Spleen (tissue), 11 donors: Measurements from ENCODE around the gene LEKR1. TPM values are rescaled to one million over a fixed set of nuclear protein-coding genes. Genes with fewer than 3 reads are reported as not detected.

Source experiments
- DNase-seq: peaks from one replicate; pipeline ENCODE4 v3.0.0-alpha.2; 2020
- H3K27ac ChIP-seq, 8 donors: fragments of 200-600 bp; sonication (generic) in 7 of 8; 1 replicate in 4 of 8; 2 replicates in 4 of 8; pipeline versions ENCODE4 v1.5.0 to v1.8.0; 2016 to 2021; ENCODE audit warnings: inconsistent platforms in 4 of 8, mild to moderate bottlenecking in 4 of 8, moderate library complexity in 1 of 8
- H3K27me3 ChIP-seq, 7 donors: fragments of 200-600 bp; sonication (generic) in 6 of 7; replicated peaks in 1 of 7; 1 replicate in 4 of 7; 2 replicates in 3 of 7; pipeline versions ENCODE4 v1.5.0 to v1.8.0; 2016 to 2021; ENCODE audit warnings: inconsistent platforms in 3 of 7, mild to moderate bottlenecking in 1 of 7
- H3K36me3 ChIP-seq, 6 donors: fragments of 200-600 bp; sonication (generic) in 5 of 6; 1 replicate in 4 of 6; 2 replicates in 2 of 6; pipeline versions ENCODE4 v1.5.0 to v1.8.0; 2016 to 2021; ENCODE audit warnings: inconsistent platforms in 2 of 6
- H3K4me1 ChIP-seq, 6 donors: fragments of 200-600 bp; sonication (generic) in 5 of 6; 1 replicate in 3 of 6; 2 replicates in 3 of 6; pipeline versions ENCODE4 v1.5.0 to v1.8.0; 2016 to 2021; ENCODE audit warnings: inconsistent platforms in 3 of 6
- H3K4me3 ChIP-seq, 8 donors: fragments of 200-600 bp; sonication (generic) in 7 of 8; 1 replicate in 4 of 8; 2 replicates in 4 of 8; pipeline versions ENCODE4 v1.5.0 to v1.8.0; 2016 to 2021; ENCODE audit warnings: inconsistent platforms in 4 of 8, mild to moderate bottlenecking in 4 of 8, moderate library complexity in 2 of 8
- H3K9me3 ChIP-seq, 8 donors: fragments of 200-600 bp; sonication (generic) in 7 of 8; 1 replicate in 4 of 8; 2 replicates in 4 of 8; pipeline versions ENCODE4 v1.5.0 to v1.8.0; 2016 to 2021; ENCODE audit warnings: inconsistent platforms in 4 of 8
- CTCF ChIP-seq, 11 experiments: fragments of 200-600 bp in 7 of 11; fragments of 450-650 bp in 4 of 11; sonication (generic) in 4 of 11; IDR thresholded peaks in 8 of 11; conservative IDR thresholded peaks in 3 of 11; 1 replicate in 7 of 11; 2 replicates in 4 of 11; pipeline versions ENCODE4 v1.4.0 to v1.8.0; 2016 to 2021; ENCODE audit warnings: antibody characterized with exemption in 11 of 11, inconsistent platforms in 4 of 11, mild to moderate bottlenecking in 1 of 11
- POLR2A ChIP-seq, 3 donors: fragments of 450-650 bp; IDR thresholded peaks; one replicate each; pipeline ENCODE4 v1.5.1; 2017; ENCODE audit warnings: antibody characterized with exemption in 3 of 3, mild to moderate bottlenecking in 1 of 3
- POLR2AphosphoS5 ChIP-seq, 3 donors: sonication (generic); formaldehyde crosslinking; IDR thresholded peaks; one replicate each; pipeline ENCODE4 v1.5.1; 2017; ENCODE audit warnings: antibody characterized with exemption in 3 of 3
- WGBS, 5 donors: extraction: QIAGEN DNeasy Blood & Tissue Kit in 3 of 5; methylation state at CpG; one replicate each; pipeline versions ENCODE4 v1.1.5 to v1.1.7; 2013 to 2018; 5-methylcytosine and 5-hydroxymethylcytosine counted together
- intact Hi-C: fragments of 100-400 bp; cut with DNase I; formaldehyde crosslinking; loops from one replicate; pipeline ENCODE4 v1.15.0; 2023; ENCODE audit warnings: low total_unique reads
- polyA plus RNA-seq, 3 donors: library from polyadenylated mRNA; stranded (reverse); fragments of 200-250 nt; gene quantifications; one replicate each; pipeline ENCODE4 v1.2.1, GENCODE V29; 2013
- total RNA-seq, 7 donors: library from RNA; depleted of rRNA in 3 of 7; stranded (reverse); fragments of >200 nt in 3 of 7; fragmentation: NEBNext Ultra II Directional in 4 of 7; extraction: Animal tissue kit (Norgen Biotek cat#: 25700) in 4 of 7; gene quantifications; one replicate each; pipeline versions ENCODE4 v1.1.0 to v1.2.1, GENCODE V29; 2016 to 2021
- donor health status: healthy with polysubstance abuse.
- donor health status: DM: no; HTN: no; CAD: no; lungs with moderate emphysema.
- donor health status: DM: no; HTN: no; CAD: no.
- donor health status: Bipolar disorder and iron deficiency.
- donor health status: healthy.
- donor health status: DM: no; HTN: no; CAD: no.
- donor health status: DM: yes; HTN: yes; CAD: no.

The LEKR1 gene
- total and polyA plus RNA-seq, 10 donors = 0.48 to 7.5 (median 2.5) TPM

- Histone ChIP-seq H3K9me3 (no peaks in the 10 kb centered on the region), H3K27me3 (no peaks in the 10 kb centered on the region), H3K36me3 (no peaks in the 10 kb centered on the region), H3K4me1 (no peaks in the 10 kb centered on the region), H3K4me3 (no peak overlapping the region), H3K27ac (no peak overlapping the region)
- intact Hi-C loops = no loop called here
- no peak for DNase-seq
- TF ChIP-seq CTCF (IDR thresholded peaks at IDR 0.05 in 8 of 11, conservative IDR thresholded peaks at IDR 0.05 in 3 of 11) (no peak), POLR2AphosphoS5 (IDR thresholded peaks at IDR 0.05) (no peak), POLR2A (IDR thresholded peaks at IDR 0.05) (no peak)
- WGBS, 5 donors = 69 to 81% (median 71%) methylated on average over 5 of the region's 5 CpGs
Measured at GRCh38 chr3:156837115-156837514, 11.0 kb downstream of the LEKR1 start.

- DNase-seq = no peak
- Histone ChIP-seq H3K27me3 (no peaks in the 10 kb centered on the region), H3K27ac (no peak overlapping the region), H3K4me1 (no peaks in the 10 kb centered on the region), H3K9me3 (no peaks in the 10 kb centered on the region), H3K4me3 (no peak overlapping the region), H3K36me3 (no peaks in the 10 kb centered on the region)
- TF ChIP-seq POLR2A (IDR thresholded peaks at IDR 0.05) = no peak
- no peak for TF ChIP-seq POLR2AphosphoS5 (IDR thresholded peaks at IDR 0.05)
- no peak for TF ChIP-seq CTCF (IDR thresholded peaks at IDR 0.05 in 8 of 11, conservative IDR thresholded peaks at IDR 0.05 in 3 of 11)
- 88 to 96% (median 95%) methylated on average over 3 of the region's 3 CpGs for WGBS, 5 donors
- intact Hi-C loops = no loop called here
Measured at GRCh38 chr3:156838035-156838434, 11.9 kb downstream of the LEKR1 start.

DNA sequence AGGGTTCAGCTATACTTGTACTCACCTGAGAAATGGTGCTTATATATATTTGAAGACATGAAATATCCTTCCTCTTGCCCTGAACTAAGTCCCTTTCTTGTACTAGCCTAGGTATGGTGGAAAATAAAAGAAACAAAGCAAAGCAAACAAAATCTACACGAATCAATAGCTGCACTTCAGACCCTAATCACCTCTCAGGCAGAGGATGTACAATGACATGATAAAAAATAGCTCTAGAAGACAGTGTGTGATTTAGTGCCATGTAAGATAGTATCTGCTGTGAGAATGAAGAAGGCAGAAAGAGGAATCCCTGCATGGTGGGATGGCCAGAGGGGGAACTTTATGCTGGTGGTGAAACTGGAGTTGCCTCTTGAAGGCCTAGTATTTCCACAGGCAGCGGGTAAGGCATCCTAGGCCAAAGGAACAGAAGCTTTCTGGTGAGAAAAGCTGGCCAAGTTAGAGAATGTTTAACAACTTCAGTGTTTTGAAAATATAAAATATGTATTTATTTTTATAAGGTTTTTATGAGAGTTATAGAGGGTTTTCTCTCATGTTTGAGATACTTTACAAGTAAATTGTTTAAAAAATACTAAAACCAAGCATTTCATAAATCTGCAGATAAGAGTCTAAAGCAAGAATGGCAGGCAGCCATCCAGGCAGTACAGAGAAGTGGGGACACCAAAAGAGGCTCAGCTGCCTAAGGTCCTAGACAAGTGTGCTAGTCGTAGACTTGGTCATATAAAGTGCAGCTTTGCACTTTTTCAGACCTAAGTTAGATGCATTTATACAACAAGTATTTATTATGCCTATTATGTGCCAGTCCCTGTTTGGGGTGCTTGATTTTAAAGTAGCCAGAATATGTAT lies 14.9 kb downstream of the LEKR1 start:
- H3K27ac ChIP-seq = no peak overlapping the region
- no peaks in the 10 kb centered on the region for H3K36me3 ChIP-seq
- no peaks in the 10 kb centered on the region for H3K4me1 ChIP-seq
- no peak for DNase-seq
- intact Hi-C loops = no loop called here
- no peak for TF ChIP-seq POLR2A (IDR thresholded peaks at IDR 0.05)
- no peak for TF ChIP-seq POLR2AphosphoS5 (IDR thresholded peaks at IDR 0.05)
- TF ChIP-seq CTCF (IDR thresholded peaks at IDR 0.05 in 8 of 11, conservative IDR thresholded peaks at IDR 0.05 in 3 of 11) = no peak
- H3K4me3 ChIP-seq = no peak overlapping the region
- 80 to 87% (median 85%) methylated on average over 3 of the region's 3 CpGs for WGBS, 5 donors
- H3K9me3 ChIP-seq = no peaks in the 10 kb centered on the region
- H3K27me3 ChIP-seq = no peaks in the 10 kb centered on the region

DNA sequence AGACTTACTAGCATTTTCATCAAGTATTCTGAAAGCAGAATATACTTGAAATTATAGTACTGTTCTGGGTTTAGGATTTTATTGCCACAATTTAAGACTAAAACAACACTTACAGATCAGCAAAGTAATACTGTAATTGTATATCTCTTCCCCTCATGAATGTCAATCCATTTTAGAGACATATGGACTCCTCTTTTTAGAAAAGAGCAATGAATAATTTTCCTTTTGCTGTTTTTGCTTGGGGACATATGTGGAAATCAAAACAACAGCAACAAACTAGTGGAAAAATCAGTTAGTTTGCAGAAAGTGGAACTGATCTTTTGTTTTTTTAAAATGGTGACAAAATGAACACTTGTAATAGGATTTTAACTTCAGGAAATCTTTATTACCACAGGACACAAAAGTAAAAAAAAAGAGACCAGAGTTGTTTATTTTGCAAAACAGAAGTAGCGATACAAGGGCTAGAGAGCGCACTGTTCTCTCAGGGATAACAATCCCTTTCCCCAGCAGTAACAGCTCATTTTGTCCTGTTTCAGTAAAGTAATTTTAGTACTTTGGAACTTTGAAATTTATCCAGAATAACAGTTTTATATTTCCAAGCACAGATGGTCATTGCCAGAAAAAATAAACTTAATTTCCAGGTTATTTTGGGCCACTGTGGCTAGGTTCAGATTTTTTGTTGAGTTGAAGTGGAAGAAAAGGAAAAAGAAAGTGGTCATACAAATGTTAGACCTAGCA lies 17.1 kb downstream of the LEKR1 start:
- Histone ChIP-seq H3K36me3 (no peaks in the 10 kb centered on the region), H3K4me1 (no peaks in the 10 kb centered on the region), H3K4me3 (no peak overlapping the region), H3K9me3 (no peaks in the 10 kb centered on the region), H3K27ac (no peak overlapping the region), H3K27me3 (no peaks in the 10 kb centered on the region)
- 90 to 97% (median 93%) methylated on average over 2 of the region's 2 CpGs for WGBS, 5 donors
- no peak for DNase-seq
- intact Hi-C loops = no loop called here
- no peak for TF ChIP-seq POLR2AphosphoS5 (IDR thresholded peaks at IDR 0.05)
- no peak for TF ChIP-seq CTCF (IDR thresholded peaks at IDR 0.05 in 8 of 11, conservative IDR thresholded peaks at IDR 0.05 in 3 of 11)
- no peak for TF ChIP-seq POLR2A (IDR thresholded peaks at IDR 0.05)
